Left lung (tissue), 10 donors: ENCODE data around the gene ITPKA. TPM values are rescaled to one million over a fixed set of nuclear protein-coding genes. Genes with fewer than 3 reads are reported as not detected.

Experiments used
- ATAC-seq: fragments of 200-7000 bp; cut with Tn5 transposase; one replicate; pipeline ENCODE4 v1.9.1; 2020; ENCODE audit warnings: moderate library complexity
- DNase-seq, 4 donors: peaks; one replicate each; pipeline ENCODE4 v3.0.0-alpha.2; 2013 to 2020
- H3K27ac ChIP-seq, 2 donors: fragments of 200-600 bp; sonication (generic) in 1 of 2; one replicate each; pipeline versions ENCODE4 v1.5.0 to v1.8.0; 2020 to 2021
- H3K27me3 ChIP-seq, 2 donors: fragments of 200-600 bp; sonication (generic) in 1 of 2; one replicate each; pipeline versions ENCODE4 v1.5.0 to v1.8.0; 2020 to 2021
- H3K36me3 ChIP-seq, 2 donors: fragments of 200-600 bp; sonication (generic) in 1 of 2; one replicate each; pipeline versions ENCODE4 v1.5.0 to v1.8.0; 2020 to 2021
- H3K4me1 ChIP-seq, 2 donors: fragments of 200-600 bp; one replicate each; pipeline ENCODE4 v1.8.0; 2021
- H3K4me3 ChIP-seq, 2 donors: fragments of 200-600 bp; sonication (generic) in 1 of 2; one replicate each; pipeline versions ENCODE4 v1.5.0 to v1.8.0; 2020 to 2021; ENCODE audit warnings: mild to moderate bottlenecking in 1 of 2
- H3K9me3 ChIP-seq, 2 donors: fragments of 200-600 bp; sonication (generic) in 1 of 2; one replicate each; pipeline versions ENCODE4 v1.5.0 to v1.8.0; 2020 to 2021
- intact Hi-C, 2 donors: fragments of 100-400 bp; cut with DNase I; formaldehyde crosslinking; loops; one replicate each; pipeline versions ENCODE4 v1.11.2 to v1.14.2; 2022
- polyA plus RNA-seq, 6 donors: library from polyadenylated mRNA; unstranded; fragments of 120-200 nt; gene quantifications; one replicate each; pipeline ENCODE4 v1.2.1, GENCODE V29; 2013; ENCODE audit not compliant: insufficient read length in 6 of 6
- total RNA-seq, 2 donors: library from RNA; stranded (reverse); fragmentation: NEBNext Ultra II Directional; extraction: Animal tissue kit (Norgen Biotek cat#: 25700); gene quantifications; one replicate each; pipeline ENCODE4 v1.2.1, GENCODE V29; 2021
- TF ChIP-seq, protein P1 (sequence below), 2 donors: fragments of 200-600 bp; sonication (generic) in 1 of 2; IDR thresholded peaks; one replicate each; pipeline versions ENCODE4 v1.5.0 to v1.8.0; 2021; ENCODE audit warnings: antibody characterized with exemption in 2 of 2
- donor health status: DM: no; HTN: yes; CAD: no.
- donor health status: DM: no; HTN: no; CAD: no.

Gene ITPKA
- total and polyA plus RNA-seq, 8 donors: 0.47 to 1.7 (median 1.2) TPM

DNA sequence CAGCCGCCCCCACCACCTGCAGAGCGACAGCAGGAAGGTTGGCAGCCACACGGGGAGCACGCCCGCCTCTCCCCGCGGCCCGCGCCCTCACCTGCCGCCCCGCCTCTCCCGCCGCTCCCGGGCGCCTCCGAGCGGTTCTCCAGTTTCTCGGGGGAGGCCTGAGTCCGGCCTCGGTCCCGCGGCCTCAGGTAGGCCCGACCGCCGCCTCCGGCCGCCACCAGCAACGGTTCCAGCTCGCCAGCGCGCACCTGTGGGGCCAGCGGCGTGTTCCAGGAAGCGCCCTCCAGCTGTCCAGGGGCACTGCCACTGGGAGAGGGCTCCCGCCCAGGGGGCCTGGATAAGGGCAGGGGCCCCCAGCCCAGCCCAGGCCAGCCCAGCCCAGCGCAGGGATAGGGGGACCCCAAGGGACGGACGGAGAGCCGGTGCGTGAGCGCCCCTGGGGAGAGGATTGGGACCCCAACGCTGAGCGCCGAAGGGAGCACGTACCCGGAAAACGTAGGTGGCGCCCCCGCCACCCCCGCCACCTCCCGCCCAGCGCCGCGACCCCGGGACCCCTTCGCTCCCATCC lies 17.7 kb downstream of the ITPKA start:
- TF ChIP-seq, protein P1, sequence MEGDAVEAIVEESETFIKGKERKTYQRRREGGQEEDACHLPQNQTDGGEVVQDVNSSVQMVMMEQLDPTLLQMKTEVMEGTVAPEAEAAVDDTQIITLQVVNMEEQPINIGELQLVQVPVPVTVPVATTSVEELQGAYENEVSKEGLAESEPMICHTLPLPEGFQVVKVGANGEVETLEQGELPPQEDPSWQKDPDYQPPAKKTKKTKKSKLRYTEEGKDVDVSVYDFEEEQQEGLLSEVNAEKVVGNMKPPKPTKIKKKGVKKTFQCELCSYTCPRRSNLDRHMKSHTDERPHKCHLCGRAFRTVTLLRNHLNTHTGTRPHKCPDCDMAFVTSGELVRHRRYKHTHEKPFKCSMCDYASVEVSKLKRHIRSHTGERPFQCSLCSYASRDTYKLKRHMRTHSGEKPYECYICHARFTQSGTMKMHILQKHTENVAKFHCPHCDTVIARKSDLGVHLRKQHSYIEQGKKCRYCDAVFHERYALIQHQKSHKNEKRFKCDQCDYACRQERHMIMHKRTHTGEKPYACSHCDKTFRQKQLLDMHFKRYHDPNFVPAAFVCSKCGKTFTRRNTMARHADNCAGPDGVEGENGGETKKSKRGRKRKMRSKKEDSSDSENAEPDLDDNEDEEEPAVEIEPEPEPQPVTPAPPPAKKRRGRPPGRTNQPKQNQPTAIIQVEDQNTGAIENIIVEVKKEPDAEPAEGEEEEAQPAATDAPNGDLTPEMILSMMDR (IDR thresholded peaks at IDR 0.05): no peak
- intact Hi-C loops: no loop called here
- peak; percentile 24 for ATAC-seq
- Histone ChIP-seq H3K4me1 (peaks cover 21 to 29% of the 10 kb centered on the region in 2 donors), H3K9me3 (no peaks in the 10 kb centered on the region), H3K27ac (no peak overlapping the region), H3K27me3 (peaks cover 31 to 44% of the 10 kb centered on the region in 2 donors), H3K4me3 (peak overlapping the region in 1 of 2 donors; percentile 38), H3K36me3 (no peaks in the 10 kb centered on the region)
- no peak for DNase-seq

DNA sequence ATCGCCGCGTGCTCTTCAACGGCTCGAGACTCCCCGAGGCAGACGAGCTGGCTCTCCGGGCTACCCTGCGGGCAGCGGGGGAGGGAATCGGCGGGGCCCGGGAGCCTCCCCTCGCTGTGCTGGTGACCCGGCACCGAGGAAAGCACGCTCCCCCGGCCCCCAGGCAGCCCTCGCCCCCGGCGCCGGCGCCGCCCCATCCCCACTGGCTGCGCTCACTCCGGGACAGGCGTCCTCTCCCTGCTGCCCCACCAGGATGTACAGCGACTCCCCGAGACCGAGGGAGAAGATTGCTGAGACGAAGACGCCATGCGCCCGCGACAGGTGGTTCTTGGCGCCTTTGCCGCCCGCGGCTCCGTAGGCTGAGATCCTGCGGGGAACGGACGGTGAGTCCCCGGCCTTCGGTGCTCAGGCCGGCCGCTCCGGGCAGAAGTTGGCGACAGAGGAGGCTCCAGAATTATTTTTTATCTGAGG lies 18.3 kb downstream of the ITPKA start:
- peak; percentile 13 for ATAC-seq
- no peaks in the 10 kb centered on the region for H3K9me3 ChIP-seq
- H3K4me3 ChIP-seq: peak overlapping the region in 1 of 2 donors; percentile 38
- intact Hi-C loops: no loop called here
- TF ChIP-seq, protein P1 (IDR thresholded peaks at IDR 0.05): no peak
- DNase-seq: no peak
- H3K27me3 ChIP-seq: peaks cover 31 to 44% of the 10 kb centered on the region in 2 donors
- H3K36me3 ChIP-seq: no peaks in the 10 kb centered on the region
- H3K27ac ChIP-seq: no peak overlapping the region
- H3K4me1 ChIP-seq: peaks cover 21 to 29% of the 10 kb centered on the region in 2 donors

DNA sequence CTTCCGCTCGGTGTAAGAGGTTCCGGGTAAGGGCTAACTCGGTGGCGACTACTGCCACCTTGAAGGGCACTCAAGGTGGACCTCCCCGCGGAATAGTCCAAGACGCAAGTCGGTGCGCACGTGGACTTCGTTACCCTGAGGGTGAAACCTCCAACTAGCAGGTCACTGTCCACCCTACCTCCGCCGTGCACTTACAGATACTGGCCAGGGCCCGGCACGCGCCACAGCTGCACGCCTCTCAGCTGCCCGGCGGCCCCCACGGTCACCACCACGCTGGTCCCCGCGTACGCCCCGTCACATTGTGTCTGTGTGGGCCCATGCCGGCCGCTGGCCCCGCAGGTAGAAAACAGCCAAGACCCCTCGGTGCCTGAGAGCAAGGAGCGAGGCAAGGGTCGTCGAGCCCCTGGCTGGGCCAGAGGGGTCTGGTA lies 18.9 kb downstream of the ITPKA start:
- no peak for DNase-seq
- ATAC-seq: peak; percentile 27

DNA sequence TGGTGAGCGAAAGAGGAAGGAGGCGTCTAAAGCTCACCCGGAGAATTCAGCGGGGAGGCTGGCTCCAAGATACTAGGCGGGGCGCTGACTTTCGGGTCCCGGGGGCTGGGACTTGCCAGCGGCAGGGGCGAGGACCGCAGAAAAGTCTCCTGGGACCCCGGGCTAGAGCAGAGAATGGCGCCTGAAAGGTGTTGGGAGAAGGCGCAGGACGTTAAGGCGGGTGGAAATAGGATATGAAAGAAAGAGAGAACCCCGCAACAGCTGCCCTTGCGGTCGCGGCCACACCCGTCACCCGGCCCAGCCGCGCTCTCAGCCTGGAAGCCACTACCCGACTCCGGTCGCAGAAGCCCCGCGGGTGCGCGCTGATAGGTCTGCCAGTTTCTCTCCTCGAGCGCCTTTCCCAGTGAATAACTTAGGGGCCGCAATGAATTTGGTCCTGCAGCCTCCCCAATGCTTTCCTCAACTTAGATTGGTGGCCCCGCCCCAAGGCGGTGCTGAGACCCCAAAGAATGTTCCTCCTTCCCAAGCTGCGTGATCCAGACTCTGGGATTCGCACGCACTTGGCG lies 19.3 kb downstream of the ITPKA start:
- Histone ChIP-seq H3K36me3 (peaks cover 0 to 9% of the 10 kb centered on the region in 2 donors), H3K27me3 (peaks cover 31 to 44% of the 10 kb centered on the region in 2 donors), H3K4me3 (peak overlapping the region; percentile 14 to 38), H3K27ac (no peak overlapping the region), H3K9me3 (no peaks in the 10 kb centered on the region), H3K4me1 (peaks cover 21 to 29% of the 10 kb centered on the region in 2 donors)
- intact Hi-C loops: no loop called here
- TF ChIP-seq, protein P1 (IDR thresholded peaks at IDR 0.05): no peak
- DNase-seq: peak in 1 of 4 donors; percentile 88
- peak; percentile 65 for ATAC-seq

More for the DNA sequence above, 18.9 kb downstream of the ITPKA start:
- intact Hi-C loops: no loop called here
- H3K9me3 ChIP-seq: no peaks in the 10 kb centered on the region
- H3K4me3 ChIP-seq: peak overlapping the region; percentile 14 to 38
- H3K4me1 ChIP-seq: peaks cover 21 to 29% of the 10 kb centered on the region in 2 donors
- TF ChIP-seq, protein P1 (IDR thresholded peaks at IDR 0.05): no peak
- H3K36me3 ChIP-seq: peaks cover 0 to 5% of the 10 kb centered on the region in 2 donors
- no peak overlapping the region for H3K27ac ChIP-seq
- H3K27me3 ChIP-seq: peaks cover 31 to 44% of the 10 kb centered on the region in 2 donors

DNA sequence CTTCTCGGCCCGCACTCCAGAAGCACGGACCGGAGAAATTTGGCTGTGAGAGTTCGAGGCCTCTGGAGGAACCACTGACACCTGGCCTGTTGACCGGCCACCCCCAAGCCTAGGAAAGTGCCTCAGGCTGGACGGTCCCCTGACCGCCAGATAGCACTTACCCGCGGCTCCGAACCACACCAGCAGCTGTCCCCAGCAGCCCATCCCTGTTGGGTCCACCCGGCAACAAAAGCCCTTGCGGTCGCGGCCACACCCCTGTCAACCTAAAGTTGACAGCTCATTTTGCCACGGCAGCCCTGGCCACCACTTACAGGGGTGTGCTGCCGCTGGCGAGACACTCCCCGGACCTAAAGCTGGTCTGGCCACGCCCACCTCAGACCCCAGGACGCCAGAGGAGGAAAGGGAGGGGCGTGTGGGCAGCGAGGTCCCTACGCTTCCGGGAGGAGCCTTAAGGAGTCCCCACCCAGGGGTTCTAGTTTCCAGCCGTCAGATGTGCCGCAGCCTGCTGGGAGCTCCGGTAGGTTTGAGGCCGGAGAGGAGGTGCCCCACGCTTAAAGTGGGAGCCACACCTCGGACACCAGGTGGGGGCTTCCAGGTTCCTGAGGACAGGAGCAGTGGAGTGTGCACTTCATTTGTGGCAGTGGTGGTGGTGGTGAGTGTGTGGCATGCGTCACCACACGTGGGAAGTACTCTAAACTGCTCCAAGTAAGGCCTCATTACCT lies 20.0 kb downstream of the ITPKA start, which contains the start of gene LTK:
LTK (minus strand) TSS at position 322 of the 722 bp plus-strand sequence; CDS start at position 204, 118 bp downstream.
- Histone ChIP-seq H3K9me3 (no peaks in the 10 kb centered on the region), H3K27me3 (peaks cover 31 to 44% of the 10 kb centered on the region in 2 donors), H3K4me3 (peak within 1 kb of the TSS; percentile 14 to 38), H3K4me1 (peaks cover 21 to 29% of the 10 kb centered on the region in 2 donors), H3K36me3 (peaks cover 0 to 9% of the 10 kb centered on the region in 2 donors), H3K27ac (no peak within 1 kb of the TSS)
- ATAC-seq (peak; percentile 9), DNase-seq (peak in 1 of 4 donors; percentile 64)
- TF ChIP-seq, protein P1 (IDR thresholded peaks at IDR 0.05): no peak
- intact Hi-C loops: no loop called here
